22Rv1 (cell line): Measurements from ENCODE around the gene FAM184B.

ENCODE experiments used
- CTCF ChIP-seq: fragments of 450-650 bp; IDR thresholded peaks from 2 replicates; pipeline ENCODE4 v1.5.1; 2017; ENCODE audit warnings: mild to moderate bottlenecking
- ZFX ChIP-seq: fragments of 450-650 bp; IDR thresholded peaks from 2 replicates; pipeline ENCODE4 v1.6.1; 2017; ENCODE audit warnings: antibody characterized with exemption, borderline replicate concordance

GRCh38 chr4:17809667-17810066 is 28.2 kb upstream of the FAM184B start:
- TF ChIP-seq CTCF (no peak), ZFX (no peak)
